SU-DHL-6 (cell line): ENCODE measurements around the gene CTBP1.

Source experiments
- CTCF ChIP-seq: fragments of 200-600 bp; sonication (generic); IDR thresholded peaks from one replicate; pipeline ENCODE4 v1.5.1; 2017; ENCODE audit warnings: antibody characterized with exemption, mild to moderate bottlenecking, low read length, moderate library complexity; ENCODE audit not compliant: insufficient read depth, poor library complexity, severe bottlenecking
- EZH2phosphoT487 ChIP-seq: fragments of 200-600 bp; sonication (generic), shearing (Covaris generic); conservative IDR thresholded peaks from 2 replicates; pipeline ENCODE4 v1.6.1; 2018; ENCODE audit warnings: mild to moderate bottlenecking, antibody characterized with exemption, low read length, moderate library complexity, mixed read lengths

DNA sequence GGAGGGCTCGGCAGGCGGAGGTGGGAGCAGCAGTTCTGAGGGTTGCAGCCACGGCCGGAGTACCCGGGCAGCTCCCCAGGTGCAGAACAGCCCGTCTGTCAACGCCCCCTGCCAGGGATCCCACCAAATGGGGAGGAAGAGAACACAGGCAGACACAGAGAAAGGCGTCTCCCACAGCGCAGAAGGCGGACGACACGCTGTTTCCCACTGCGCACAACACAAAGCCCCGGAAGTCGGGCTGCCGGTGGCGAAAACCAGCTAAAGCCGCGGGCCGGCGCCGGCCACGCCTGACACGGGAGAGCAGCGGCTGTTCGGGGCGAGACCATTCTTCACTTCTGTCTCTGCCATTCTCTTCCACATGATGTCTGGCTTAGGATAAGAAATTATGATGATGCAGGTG is 31.6 kb downstream of the CTBP1 start:
- TF ChIP-seq CTCF (no peak), EZH2phosphoT487 (no peak)
